HEK293T (cell line): ENCODE results near the gene KCNJ18.
"Not testable (repeated sequence)": the region's sequence is repeated elsewhere in the genome, so short reads cannot be mapped to it uniquely, and the experiment has no call there.

Experiments used
- ARNT ChIP-seq: fragments of 450-650 bp; IDR thresholded peaks from 2 replicates; pipeline ENCODE4 v1.6.1; 2017; ENCODE audit warnings: mild to moderate bottlenecking
- BHLHE40 ChIP-seq: fragments of 450-650 bp; IDR thresholded peaks from 2 replicates; pipeline ENCODE4 v1.6.1; 2016; ENCODE audit warnings: mild to moderate bottlenecking, moderate library complexity, borderline replicate concordance
- CTBP1 ChIP-seq: fragments of 450-650 bp; IDR thresholded peaks from 2 replicates; pipeline ENCODE4 v1.6.1; 2016; ENCODE audit warnings: borderline replicate concordance
- FOXA1 ChIP-seq: fragments of 450-650 bp; IDR thresholded peaks from 2 replicates; pipeline ENCODE4 v1.6.1; 2016; ENCODE audit warnings: mild to moderate bottlenecking
- FOXM1 ChIP-seq: fragments of 450-650 bp; IDR thresholded peaks from 2 replicates; pipeline ENCODE4 v1.6.1; 2017; ENCODE audit warnings: mild to moderate bottlenecking, borderline replicate concordance
- LEF1 ChIP-seq: fragments of 450-650 bp; IDR thresholded peaks from 2 replicates; pipeline ENCODE4 v1.6.1; 2017; ENCODE audit warnings: mild to moderate bottlenecking, borderline replicate concordance
- SUZ12 ChIP-seq: fragments of 450-650 bp; IDR thresholded peaks from 2 replicates; pipeline ENCODE4 v1.6.1; 2016; ENCODE audit warnings: mild to moderate bottlenecking
- TARDBP ChIP-seq: fragments of 450-650 bp; IDR thresholded peaks from 2 replicates; pipeline ENCODE4 v1.6.1; 2016

DNA sequence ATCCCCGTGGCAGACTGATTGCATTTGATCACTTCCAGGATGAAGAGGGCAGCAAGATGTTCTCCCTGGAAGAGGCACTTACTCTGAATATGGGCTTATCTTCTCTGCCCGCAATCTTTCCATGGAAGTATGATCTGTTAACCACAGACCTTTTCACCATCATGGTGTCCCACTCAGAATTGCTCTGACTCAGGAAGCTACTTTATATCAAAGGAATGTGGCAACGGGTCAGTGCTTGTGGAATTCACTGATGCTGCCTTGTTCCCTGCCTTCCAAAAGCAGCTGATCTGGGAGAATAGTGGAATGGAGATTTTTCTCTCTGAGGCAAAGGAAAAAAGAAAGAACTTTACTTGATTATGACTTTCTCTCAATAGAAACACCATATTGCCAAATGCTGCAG lies 23.6 kb downstream of the KCNJ18 start:
- TF ChIP-seq BHLHE40, FOXA1, SUZ12, CTBP1, ARNT, TARDBP, LEF1, FOXM1: not testable (repeated sequence)
